GM23338 (cell line): ENCODE results near the gene EPHB1. TPM values are rescaled to one million over a fixed set of nuclear protein-coding genes. Genes with fewer than 3 reads are reported as not detected.

Experiments used
- ATAC-seq: fragments of 200-7000 bp; cut with Tn5 transposase; 3 replicates; pipeline ENCODE4 v1.9.1; 2020
- DNase-seq: peaks from one replicate; pipeline ENCODE4 v3.0.0-alpha.2; 2015; ENCODE audit warnings: low spot score
- H2AFZ ChIP-seq: fragments of 200-600 bp; sonication (generic); 2 replicates; pipeline ENCODE4 v1.8.0; 2016; ENCODE audit warnings: antibody characterized with exemption, mild to moderate bottlenecking, moderate library complexity
- H3F3A ChIP-seq: fragments of 200-600 bp; sonication (generic); replicated peaks from 2 replicates; pipeline ENCODE4 v1.8.0; 2017; ENCODE audit warnings: antibody characterized with exemption, mixed run types, low read depth
- H3K27ac ChIP-seq: fragments of 200-600 bp; sonication (generic); 2 replicates; pipeline ENCODE4 v1.6.1; 2016; ENCODE audit warnings: low read depth
- H3K27me3 ChIP-seq: fragments of 200-600 bp; sonication (generic); 2 replicates; pipeline ENCODE4 v1.8.0; 2016; ENCODE audit warnings: mild to moderate bottlenecking, mixed run types, moderate library complexity; ENCODE audit not compliant: insufficient read depth
- H3K36me3 ChIP-seq: fragments of 200-600 bp; sonication (generic); 2 replicates; pipeline ENCODE4 v1.8.0; 2016; ENCODE audit warnings: mild to moderate bottlenecking; ENCODE audit not compliant: insufficient read depth
- H3K4me1 ChIP-seq: fragments of 200-600 bp; sonication (generic); 2 replicates; pipeline ENCODE4 v1.8.0; 2016; ENCODE audit warnings: mild to moderate bottlenecking, moderate library complexity; ENCODE audit not compliant: insufficient read depth
- H3K4me2 ChIP-seq: fragments of 200-600 bp; sonication (generic); 2 replicates; pipeline ENCODE4 v1.7.1; 2017; ENCODE audit warnings: mixed run types
- H3K4me3 ChIP-seq: fragments of 200-600 bp; sonication (generic); 2 replicates; pipeline ENCODE4 v1.6.1; 2016; ENCODE audit warnings: mixed run types
- H3K79me2 ChIP-seq: fragments of 200-600 bp; sonication (generic); replicated peaks from 2 replicates; pipeline ENCODE4 v1.8.0; 2017; ENCODE audit warnings: mild to moderate bottlenecking; ENCODE audit not compliant: insufficient read depth
- H3K9me2 ChIP-seq: fragments of 200-600 bp; sonication (generic); 2 replicates; pipeline ENCODE4 v1.8.0; 2017; ENCODE audit not compliant: insufficient read depth
- H4K20me1 ChIP-seq: fragments of 200-600 bp; sonication (generic); replicated peaks from 2 replicates; pipeline ENCODE4 v1.8.0; 2017; ENCODE audit warnings: mild to moderate bottlenecking; ENCODE audit not compliant: insufficient read depth
- H3K27ac Mint-ChIP-seq: 2 replicates; pipeline ENCODE4 v1.8.0; 2020; ENCODE audit warnings: inconsistent platforms, mild to moderate bottlenecking, moderate library complexity, mixed read lengths
- H3K27me3 Mint-ChIP-seq: 3 replicates; pipeline ENCODE4 v1.8.0; 2022; ENCODE audit warnings: low read depth, mild to moderate bottlenecking, moderate library complexity, mixed read lengths, inconsistent platforms; ENCODE audit not compliant: insufficient read depth, poor library complexity
- H3K36me3 Mint-ChIP-seq: 3 replicates; pipeline ENCODE4 v1.8.0; 2021; ENCODE audit warnings: low read depth, mild to moderate bottlenecking, inconsistent platforms, moderate library complexity, mixed read lengths
- H3K4me1 Mint-ChIP-seq: 3 replicates; pipeline ENCODE4 v1.8.0; 2020; ENCODE audit warnings: mild to moderate bottlenecking, inconsistent platforms, mixed read lengths
- H3K4me3 Mint-ChIP-seq: 3 replicates; pipeline ENCODE4 v1.8.0; 2021; ENCODE audit warnings: moderate library complexity, mild to moderate bottlenecking, inconsistent platforms, mixed read lengths
- H3K9me3 Mint-ChIP-seq: 3 replicates; pipeline ENCODE4 v1.8.0; 2020; ENCODE audit warnings: moderate library complexity, mild to moderate bottlenecking, inconsistent platforms, mixed read lengths
- CTCF ChIP-seq, 2 experiments: fragments of 200-600 bp in 1 of 2; sonication (generic) in 1 of 2; conservative IDR thresholded peaks; 2 replicates each; pipeline versions ENCODE4 v1.5.1 to v1.6.1; 2016 to 2017; ENCODE audit warnings: antibody characterized with exemption in 2 of 2, low read depth in 2 of 2, mild to moderate bottlenecking in 2 of 2, moderate library complexity in 1 of 2
- ETS1 ChIP-seq: IDR thresholded peaks from 2 replicates; pipeline ENCODE4 v1.6.1; 2016; ENCODE audit warnings: antibody characterized with exemption
- EZH2 ChIP-seq: fragments of 200-600 bp; sonication (generic); IDR thresholded peaks from one replicate; pipeline ENCODE4 v1.8.0; 2017; ENCODE audit warnings: antibody characterized with exemption, mild to moderate bottlenecking, low read depth; ENCODE audit not compliant: unreplicated experiment
- EZH2phosphoT487 ChIP-seq: fragments of 200-600 bp; sonication (generic); IDR thresholded peaks from one replicate; pipeline ENCODE4 v1.8.1; 2018; ENCODE audit warnings: antibody characterized with exemption; ENCODE audit not compliant: unreplicated experiment
- JUNB ChIP-seq: IDR thresholded peaks from one replicate; pipeline ENCODE4 v1.6.1; 2016; ENCODE audit warnings: antibody characterized with exemption; ENCODE audit not compliant: unreplicated experiment
- NANOG ChIP-seq: IDR thresholded peaks from 2 replicates; pipeline ENCODE4 v1.6.1; 2016; ENCODE audit warnings: antibody characterized with exemption, borderline replicate concordance
- POLR2AphosphoS5 ChIP-seq: IDR thresholded peaks from 2 replicates; pipeline ENCODE4 v1.6.1; 2016; ENCODE audit warnings: antibody characterized with exemption, low read depth
- STAT1 ChIP-seq: IDR thresholded peaks from one replicate; pipeline ENCODE4 v1.6.1; 2016; ENCODE audit warnings: antibody characterized with exemption; ENCODE audit not compliant: unreplicated experiment
- ZNF114 ChIP-seq: fragments of 250-450 bp; sonication (Bioruptor Pico); IDR thresholded peaks from 2 replicates; pipeline ENCODE4 v1.5.0; 2020; ENCODE audit warnings: mild to moderate bottlenecking, moderate library complexity
- ZNF331 ChIP-seq: fragments of 250-450 bp; sonication (Bioruptor Pico); IDR thresholded peaks from 2 replicates; pipeline ENCODE4 v1.5.0; 2020; ENCODE audit warnings: low read depth, mild to moderate bottlenecking, moderate library complexity
- ZNF462 ChIP-seq: fragments of 250-450 bp; sonication (Bioruptor Pico); IDR thresholded peaks from 2 replicates; pipeline ENCODE4 v1.5.0; 2020; ENCODE audit warnings: mild to moderate bottlenecking, moderate library complexity
- polyA plus RNA-seq: library from polyadenylated mRNA; unstranded; fragments of >200 nt; fragmentation: Nextera tagmentation; extraction: Ambion mirVana; gene quantifications from 2 replicates; pipeline ENCODE4 v1.2.1, GENCODE V29; 2016
- total RNA-seq: library from RNA; depleted of rRNA; stranded (reverse); fragments of >200 nt; shearing (Covaris generic); gene quantifications from 2 replicates; pipeline ENCODE4 v1.2.3, GENCODE V29; 2014

The EPHB1 gene
- total and polyA plus RNA-seq, 2 experiments from 2014 or later = 2.7 to 5.2 TPM

GRCh38 chr3:134813618-134814017 is 18.6 kb downstream of the EPHB1 start:
- H3K27me3 ChIP-seq = no peaks in the 10 kb centered on the region
- Mint-ChIP-seq H3K4me1 (peaks cover 39% of the 10 kb centered on the region), H3K4me3 (no peak overlapping the region), H3K27me3 (peaks cover 14% of the 10 kb centered on the region), H3K9me3 (no peaks in the 10 kb centered on the region), H3K36me3 (no peaks in the 10 kb centered on the region), H3K27ac (no peak overlapping the region)
- peaks cover 22% of the 10 kb centered on the region for H3K4me1 ChIP-seq
- H3K27ac ChIP-seq = no peak overlapping the region
- H3K4me2 ChIP-seq = no peak overlapping the region
- H3K36me3 ChIP-seq = no peaks in the 10 kb centered on the region
- DNase-seq = no peak
- no peak for ATAC-seq
- H4K20me1 ChIP-seq = no peaks in the 10 kb centered on the region
- no peaks in the 10 kb centered on the region for H3F3A ChIP-seq
- TF ChIP-seq EZH2 (no peak), JUNB (no peak), STAT1 (no peak), ETS1 (no peak), POLR2AphosphoS5 (no peak), ZNF331 (CRISPR knock-in tag) (no peak)
- H2AFZ ChIP-seq = no peak overlapping the region
- no peak overlapping the region for H3K4me3 ChIP-seq
- no peaks in the 10 kb centered on the region for H3K79me2 ChIP-seq
- H3K9me2 ChIP-seq = no peaks in the 10 kb centered on the region

GRCh38 chr3:134815519-134815918 is 20.5 kb downstream of the EPHB1 start:
- no peak overlapping the region for H3K4me3 Mint-ChIP-seq
- H3K36me3 Mint-ChIP-seq = no peaks in the 10 kb centered on the region
- H3K4me3 ChIP-seq = no peak overlapping the region
- DNase-seq (no peak), ATAC-seq (no peak)
- no peak overlapping the region for H3K27ac ChIP-seq
- H3K27me3 ChIP-seq = no peaks in the 10 kb centered on the region
- peaks cover 8% of the 10 kb centered on the region for H3K27me3 Mint-ChIP-seq
- H3F3A ChIP-seq = no peaks in the 10 kb centered on the region
- TF ChIP-seq ZNF114 (CRISPR knock-in tag) (no peak), STAT1 (no peak), ZNF462 (CRISPR knock-in tag) (no peak), ETS1 (no peak), NANOG (no peak), JUNB (no peak), CTCF (conservative IDR thresholded peaks at IDR 0.05; ENCODE audit: low read depth in 2 of 2) (no peak), ZNF331 (CRISPR knock-in tag) (no peak), EZH2phosphoT487 (no peak)
- no peak overlapping the region for H2AFZ ChIP-seq
- H3K27ac Mint-ChIP-seq = no peak overlapping the region
- no peak overlapping the region for H3K4me2 ChIP-seq
- no peaks in the 10 kb centered on the region for H3K79me2 ChIP-seq
- peaks cover 21% of the 10 kb centered on the region for H3K4me1 Mint-ChIP-seq
- no peaks in the 10 kb centered on the region for H3K9me2 ChIP-seq
- H3K4me1 ChIP-seq = peaks cover 10% of the 10 kb centered on the region
- H3K36me3 ChIP-seq = no peaks in the 10 kb centered on the region
- H3K9me3 Mint-ChIP-seq = no peaks in the 10 kb centered on the region
- no peaks in the 10 kb centered on the region for H4K20me1 ChIP-seq
